ENCODE results near the gene TMEM273. TPM values are rescaled to one million over a fixed set of nuclear protein-coding genes. Genes with fewer than 3 reads are reported as not detected.

The TMEM273 gene
- total RNA-seq, 1 donor from 2014 or later: 8.5 TPM

DNA sequence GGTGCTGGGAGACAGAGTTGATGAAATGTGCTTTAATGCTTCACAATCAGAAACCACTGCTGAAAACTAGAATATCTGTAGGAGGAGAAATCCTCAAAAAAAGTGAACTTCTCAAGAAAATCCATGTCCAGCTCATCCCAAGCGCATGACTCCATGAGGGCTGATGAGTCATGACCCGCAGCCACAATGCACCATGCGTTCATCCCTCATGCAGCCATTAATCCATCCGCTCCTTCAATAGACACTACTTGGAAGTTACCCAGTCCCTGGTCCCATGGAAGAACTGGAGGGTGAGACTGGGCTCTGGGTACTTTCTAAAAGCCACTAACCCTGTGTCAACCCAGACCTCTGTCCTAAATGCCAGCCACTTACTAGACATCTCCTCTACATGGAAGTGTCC lies 24.4 kb downstream of the TMEM273 start:
- Mint-ChIP-seq H3K27me3 (no peaks in the 10 kb centered on the region), H3K36me3 (ENCODE audit: low read depth) (peaks cover 24% of the 10 kb centered on the region), H3K27ac (no peak overlapping the region), H3K4me1 (peaks cover 8% of the 10 kb centered on the region), H3K4me3 (no peak overlapping the region), H3K9me3 (no peaks in the 10 kb centered on the region)
- TF ChIP-seq, protein P1, sequence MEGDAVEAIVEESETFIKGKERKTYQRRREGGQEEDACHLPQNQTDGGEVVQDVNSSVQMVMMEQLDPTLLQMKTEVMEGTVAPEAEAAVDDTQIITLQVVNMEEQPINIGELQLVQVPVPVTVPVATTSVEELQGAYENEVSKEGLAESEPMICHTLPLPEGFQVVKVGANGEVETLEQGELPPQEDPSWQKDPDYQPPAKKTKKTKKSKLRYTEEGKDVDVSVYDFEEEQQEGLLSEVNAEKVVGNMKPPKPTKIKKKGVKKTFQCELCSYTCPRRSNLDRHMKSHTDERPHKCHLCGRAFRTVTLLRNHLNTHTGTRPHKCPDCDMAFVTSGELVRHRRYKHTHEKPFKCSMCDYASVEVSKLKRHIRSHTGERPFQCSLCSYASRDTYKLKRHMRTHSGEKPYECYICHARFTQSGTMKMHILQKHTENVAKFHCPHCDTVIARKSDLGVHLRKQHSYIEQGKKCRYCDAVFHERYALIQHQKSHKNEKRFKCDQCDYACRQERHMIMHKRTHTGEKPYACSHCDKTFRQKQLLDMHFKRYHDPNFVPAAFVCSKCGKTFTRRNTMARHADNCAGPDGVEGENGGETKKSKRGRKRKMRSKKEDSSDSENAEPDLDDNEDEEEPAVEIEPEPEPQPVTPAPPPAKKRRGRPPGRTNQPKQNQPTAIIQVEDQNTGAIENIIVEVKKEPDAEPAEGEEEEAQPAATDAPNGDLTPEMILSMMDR (IDR thresholded peaks at IDR 0.05): no peak
- ChIA-PET CTCF (interaction anchor here (0.9 to 1.5 kb wide), 4 partner anchors 27 to 507 kb away, joined by 3 to 5 read pairs (median 3); no protein-coding TSS in a partner anchor), POLR2A (no interaction called here)
- DNase-seq (no peak), ATAC-seq (ENCODE audit: low read depth) (no peak)
- intact Hi-C loops (cut with micrococcal nuclease): loop anchor here (1.0 to 2.0 kb wide), 2 partner anchors 19 to 182 kb away; no protein-coding TSS in a partner anchor

- no peak overlapping the region for H3K27ac Mint-ChIP-seq
- H3K9me3 Mint-ChIP-seq: no peaks in the 10 kb centered on the region
- no peak overlapping the region for H3K4me3 Mint-ChIP-seq
- ChIA-PET POLR2A (interaction anchor here (0.7 kb wide), 1 partner anchor 17 kb away, joined by 3 read pairs; no protein-coding TSS in a partner anchor), CTCF (interaction anchor here (1.5 kb wide), 1 partner anchor 505 kb away, joined by 3 read pairs; no protein-coding TSS in a partner anchor)
- no peak for DNase-seq
- no peak for ATAC-seq (ENCODE audit: low read depth)
- intact Hi-C loops (cut with micrococcal nuclease): no loop called here
- peaks cover 24% of the 10 kb centered on the region for H3K36me3 Mint-ChIP-seq (ENCODE audit: low read depth)
- TF ChIP-seq, protein P1 (IDR thresholded peaks at IDR 0.05): no peak
- H3K4me1 Mint-ChIP-seq: peaks cover 8% of the 10 kb centered on the region
- H3K27me3 Mint-ChIP-seq: no peaks in the 10 kb centered on the region
These were observed 25.4 kb downstream of the TMEM273 start for GRCh38 chr10:49162761-49163310.

- H3K36me3 Mint-ChIP-seq (ENCODE audit: low read depth): peaks cover 23% of the 10 kb centered on the region
- ATAC-seq (ENCODE audit: low read depth) (no peak), DNase-seq (no peak)
- H3K4me3 Mint-ChIP-seq: no peak overlapping the region
- H3K4me1 Mint-ChIP-seq: peaks cover 8% of the 10 kb centered on the region
- H3K9me3 Mint-ChIP-seq: no peaks in the 10 kb centered on the region
- TF ChIP-seq, protein P1 (IDR thresholded peaks at IDR 0.05): no peak
- ChIA-PET CTCF (interaction anchor here (0.8 to 1.5 kb wide), 2 partner anchors 11 to 504 kb away, joined by 3 read pairs; no protein-coding TSS in a partner anchor), POLR2A (no interaction called here)
- H3K27me3 Mint-ChIP-seq: no peaks in the 10 kb centered on the region
- no peak overlapping the region for H3K27ac Mint-ChIP-seq
- intact Hi-C loops (cut with micrococcal nuclease): no loop called here
These were observed 26.1 kb downstream of the TMEM273 start for GRCh38 chr10:49162063-49162462.

DNA sequence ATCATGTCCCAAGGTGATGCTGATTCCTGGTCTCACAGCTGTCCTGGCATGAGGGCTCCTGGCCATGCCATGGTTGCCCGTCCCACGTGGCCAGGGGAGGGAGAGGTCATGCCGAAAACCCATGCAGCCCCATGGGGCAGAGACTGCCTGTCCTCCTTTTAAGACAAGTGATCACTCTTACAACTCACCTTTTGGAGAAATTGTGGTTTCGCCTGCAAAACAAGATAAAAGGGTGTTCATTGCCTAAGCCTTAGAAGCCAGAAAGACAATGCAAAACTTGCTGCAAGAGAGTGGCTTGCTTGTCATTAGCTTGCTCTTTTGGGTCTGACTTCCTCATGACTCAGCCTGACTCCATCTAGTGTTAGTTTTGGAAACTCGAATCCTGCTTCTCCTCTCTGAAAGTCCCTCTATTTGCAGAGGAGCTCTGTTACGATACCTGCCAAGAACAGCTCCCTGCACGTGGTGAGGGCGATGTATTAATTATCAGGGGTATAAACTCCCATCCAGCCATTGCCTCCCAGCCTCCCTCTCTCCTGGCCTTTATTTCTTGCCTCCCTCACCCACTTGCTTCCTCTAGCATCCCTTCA lies 26.7 kb downstream of the TMEM273 start:
- no peak for ATAC-seq (ENCODE audit: low read depth)
- no peaks in the 10 kb centered on the region for H3K9me3 Mint-ChIP-seq
- no peak for DNase-seq
- no peak overlapping the region for H3K27ac Mint-ChIP-seq
- H3K27me3 Mint-ChIP-seq: no peaks in the 10 kb centered on the region
- H3K4me3 Mint-ChIP-seq: no peak overlapping the region
- peaks cover 8% of the 10 kb centered on the region for H3K4me1 Mint-ChIP-seq
- CTCF ChIA-PET: interaction anchor here (0.8 to 1.5 kb wide), 2 partner anchors 12 to 503 kb away, joined by 3 read pairs; no protein-coding TSS in a partner anchor
- H3K36me3 Mint-ChIP-seq (ENCODE audit: low read depth): peaks cover 20% of the 10 kb centered on the region
- intact Hi-C loops (cut with micrococcal nuclease): no loop called here
- TF ChIP-seq, protein P1 (IDR thresholded peaks at IDR 0.05): no peak
- POLR2A ChIA-PET: no interaction called here

- peaks cover 8% of the 10 kb centered on the region for H3K4me1 Mint-ChIP-seq
- TF ChIP-seq, protein P1 (IDR thresholded peaks at IDR 0.05): no peak
- no peak overlapping the region for H3K27ac Mint-ChIP-seq
- intact Hi-C loops (cut with micrococcal nuclease): no loop called here
- ChIA-PET POLR2A (no interaction called here), CTCF (no interaction called here)
- no peaks in the 10 kb centered on the region for H3K27me3 Mint-ChIP-seq
- no peak overlapping the region for H3K4me3 Mint-ChIP-seq
- ATAC-seq (ENCODE audit: low read depth): no peak
- no peak for DNase-seq
- H3K9me3 Mint-ChIP-seq: no peaks in the 10 kb centered on the region
- peaks cover 18% of the 10 kb centered on the region for H3K36me3 Mint-ChIP-seq (ENCODE audit: low read depth)
These were observed 27.4 kb downstream of the TMEM273 start for GRCh38 chr10:49160814-49161213.

Measured in activated B cell treated with CpG ODN at 0.5 μM for 24 hours (primary cell).